ENCODE data around the gene PRKCZ.

PRKCZ gene

GRCh38 chr1:2177946-2178538 is 127.8 kb downstream of the PRKCZ start:
- TF ChIP-seq FOXP2 (optimal IDR thresholded peaks at IDR 0.05; ENCODE audit: borderline replicate concordance, extremely low read depth, extremely low read length, insufficient read depth) = no peak
- TF ChIP-seq TAF1 (IDR thresholded peaks at IDR 0.05; ENCODE audit: borderline replicate concordance, insufficient read depth, low read length) = no peak
- TF ChIP-seq SIN3A (IDR thresholded peaks at IDR 0.05; ENCODE audit: borderline replicate concordance, insufficient read depth, low read length) = no peak
- TF ChIP-seq, protein P1, sequence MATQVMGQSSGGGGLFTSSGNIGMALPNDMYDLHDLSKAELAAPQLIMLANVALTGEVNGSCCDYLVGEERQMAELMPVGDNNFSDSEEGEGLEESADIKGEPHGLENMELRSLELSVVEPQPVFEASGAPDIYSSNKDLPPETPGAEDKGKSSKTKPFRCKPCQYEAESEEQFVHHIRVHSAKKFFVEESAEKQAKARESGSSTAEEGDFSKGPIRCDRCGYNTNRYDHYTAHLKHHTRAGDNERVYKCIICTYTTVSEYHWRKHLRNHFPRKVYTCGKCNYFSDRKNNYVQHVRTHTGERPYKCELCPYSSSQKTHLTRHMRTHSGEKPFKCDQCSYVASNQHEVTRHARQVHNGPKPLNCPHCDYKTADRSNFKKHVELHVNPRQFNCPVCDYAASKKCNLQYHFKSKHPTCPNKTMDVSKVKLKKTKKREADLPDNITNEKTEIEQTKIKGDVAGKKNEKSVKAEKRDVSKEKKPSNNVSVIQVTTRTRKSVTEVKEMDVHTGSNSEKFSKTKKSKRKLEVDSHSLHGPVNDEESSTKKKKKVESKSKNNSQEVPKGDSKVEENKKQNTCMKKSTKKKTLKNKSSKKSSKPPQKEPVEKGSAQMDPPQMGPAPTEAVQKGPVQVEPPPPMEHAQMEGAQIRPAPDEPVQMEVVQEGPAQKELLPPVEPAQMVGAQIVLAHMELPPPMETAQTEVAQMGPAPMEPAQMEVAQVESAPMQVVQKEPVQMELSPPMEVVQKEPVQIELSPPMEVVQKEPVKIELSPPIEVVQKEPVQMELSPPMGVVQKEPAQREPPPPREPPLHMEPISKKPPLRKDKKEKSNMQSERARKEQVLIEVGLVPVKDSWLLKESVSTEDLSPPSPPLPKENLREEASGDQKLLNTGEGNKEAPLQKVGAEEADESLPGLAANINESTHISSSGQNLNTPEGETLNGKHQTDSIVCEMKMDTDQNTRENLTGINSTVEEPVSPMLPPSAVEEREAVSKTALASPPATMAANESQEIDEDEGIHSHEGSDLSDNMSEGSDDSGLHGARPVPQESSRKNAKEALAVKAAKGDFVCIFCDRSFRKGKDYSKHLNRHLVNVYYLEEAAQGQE (IDR thresholded peaks at IDR 0.05; ENCODE audit: insufficient read depth in 1 of 2, low read depth in 2 of 2, low read length in 2 of 2) = no peak
- TF ChIP-seq POLR2AphosphoS5 (IDR thresholded peaks at IDR 0.05; ENCODE audit: low read depth, low read length) = no peak

- TF ChIP-seq POLR2AphosphoS5 (IDR thresholded peaks at IDR 0.05; ENCODE audit: low read depth, low read length) (no peak), TAF1 (IDR thresholded peaks at IDR 0.05; ENCODE audit: borderline replicate concordance, insufficient read depth, low read length) (no peak), SIN3A (IDR thresholded peaks at IDR 0.05; ENCODE audit: borderline replicate concordance, insufficient read depth, low read length) (no peak), FOXP2 (optimal IDR thresholded peaks at IDR 0.05; ENCODE audit: borderline replicate concordance, extremely low read depth, extremely low read length, insufficient read depth) (no peak)
- TF ChIP-seq, protein P1 (IDR thresholded peaks at IDR 0.05; ENCODE audit: insufficient read depth in 1 of 2, low read depth in 2 of 2, low read length in 2 of 2) = no peak
Measured at GRCh38 chr1:2178875-2179274, 128.7 kb downstream of the PRKCZ start.

GRCh38 chr1:2179283-2180013 is 129.2 kb downstream of the PRKCZ start:
- TF ChIP-seq FOXP2 (optimal IDR thresholded peaks at IDR 0.05; ENCODE audit: borderline replicate concordance, extremely low read depth, extremely low read length, insufficient read depth) (no peak), SIN3A (IDR thresholded peaks at IDR 0.05; ENCODE audit: borderline replicate concordance, insufficient read depth, low read length) (no peak), POLR2AphosphoS5 (IDR thresholded peaks at IDR 0.05; ENCODE audit: low read depth, low read length) (no peak), TAF1 (IDR thresholded peaks at IDR 0.05; ENCODE audit: borderline replicate concordance, insufficient read depth, low read length) (no peak)
- TF ChIP-seq, protein P1 (IDR thresholded peaks at IDR 0.05; ENCODE audit: insufficient read depth in 1 of 2, low read depth in 2 of 2, low read length in 2 of 2) = no peak

DNA sequence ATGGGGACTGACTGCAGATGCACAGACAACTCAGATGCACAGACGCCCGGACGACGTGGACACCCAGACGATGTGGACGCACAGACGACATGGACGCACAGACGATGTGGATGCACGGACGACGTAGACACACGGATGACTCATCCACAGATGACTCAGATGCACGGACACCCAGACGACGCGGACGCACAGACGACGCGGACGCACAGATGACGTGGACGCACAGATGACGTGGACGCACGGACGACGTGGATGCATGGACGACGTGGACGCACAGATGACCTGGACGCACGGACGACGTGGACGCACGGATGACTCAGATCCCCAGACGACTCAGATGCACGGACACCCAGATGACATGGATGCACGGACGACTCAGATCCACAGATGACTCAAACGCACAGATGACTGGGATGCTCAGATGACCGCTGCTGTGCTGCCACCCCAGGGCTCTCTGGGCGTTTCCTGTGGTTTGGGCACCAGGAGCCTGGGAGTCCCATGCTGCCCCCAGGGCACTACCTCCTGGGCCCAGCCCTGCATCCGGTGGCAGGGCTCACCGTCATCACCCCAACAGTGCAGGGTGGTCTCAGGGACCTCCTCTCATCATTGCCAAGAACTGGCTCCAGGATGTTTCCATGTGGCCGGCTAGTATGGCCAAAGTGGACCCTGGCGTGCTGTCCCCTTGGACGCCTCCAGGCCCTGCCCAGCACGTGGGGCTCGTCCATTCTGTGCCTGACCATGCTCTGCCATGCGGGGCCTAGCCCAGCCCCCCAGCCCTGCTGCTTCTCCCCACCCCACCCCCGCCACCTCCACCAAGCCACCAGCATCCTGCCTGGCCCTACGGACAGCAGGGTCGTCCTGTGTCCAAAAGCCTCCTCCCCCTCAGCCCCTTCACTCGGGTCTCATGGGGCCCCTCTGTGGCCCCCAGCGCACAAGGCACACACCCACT is 130.4 kb downstream of the PRKCZ start:
- TF ChIP-seq TAF1 (IDR thresholded peaks at IDR 0.05; ENCODE audit: borderline replicate concordance, insufficient read depth, low read length) (no peak), FOXP2 (optimal IDR thresholded peaks at IDR 0.05; ENCODE audit: borderline replicate concordance, extremely low read depth, extremely low read length, insufficient read depth) (no peak), POLR2AphosphoS5 (IDR thresholded peaks at IDR 0.05; ENCODE audit: low read depth, low read length) (no peak), SIN3A (IDR thresholded peaks at IDR 0.05; ENCODE audit: borderline replicate concordance, insufficient read depth, low read length) (no peak)
- TF ChIP-seq, protein P1 (IDR thresholded peaks at IDR 0.05; ENCODE audit: insufficient read depth in 1 of 2, low read depth in 2 of 2, low read length in 2 of 2) = no peak

Measured in PFSK-1 (cell line).